ENCODE results near the gene BORCS6. TPM values are rescaled to one million over a fixed set of nuclear protein-coding genes. Genes with fewer than 3 reads are reported as not detected.

Gene BORCS6
- total RNA-seq, 1 donor: 27.7 TPM

- DNase-seq (ENCODE audit: low read depth in 2 of 3, low spot score in 2 of 3): no peak
Measured at GRCh38 chr17:8212312-8213180, 22.6 kb upstream of the BORCS6 start.

GRCh38 chr17:8210761-8211458, 20.9 kb upstream of the BORCS6 start:
- DNase-seq (ENCODE audit: low read depth in 2 of 3, low spot score in 2 of 3): no peak

GRCh38 chr17:8209907-8210760, 20.2 kb upstream of the BORCS6 start, which contains the start of gene AURKB:
AURKB (minus strand) TSS chr17:8210575; CDS start chr17:8210224, 351 bp downstream.
- peak; percentile 78 to 98 (median 94) for DNase-seq (ENCODE audit: low read depth in 2 of 3, low spot score in 2 of 3)

GRCh38 chr17:8206536-8206935, 16.6 kb upstream of the BORCS6 start:
- no peak for DNase-seq (ENCODE audit: low read depth in 2 of 3, low spot score in 2 of 3)

- DNase-seq (ENCODE audit: low read depth in 2 of 3, low spot score in 2 of 3): no peak
Measured at GRCh38 chr17:8204761-8205555, 15.0 kb upstream of the BORCS6 start.

GRCh38 chr17:8192070-8192815, 2.3 kb upstream of the BORCS6 start:
- peak in 2 of 3 donors; percentile 79 to 85 for DNase-seq (ENCODE audit: low read depth in 2 of 3, low spot score in 2 of 3)

GRCh38 chr17:8190506-8190905, 526 bp upstream of the BORCS6 start:
- no peak for DNase-seq (ENCODE audit: low read depth in 2 of 3, low spot score in 2 of 3)

GRCh38 chr17:8189041-8189710, 804 bp downstream of the BORCS6 start:
- no peak for DNase-seq (ENCODE audit: low read depth in 2 of 3, low spot score in 2 of 3)

GRCh38 chr17:8188263-8188839, 1.6 kb downstream of the BORCS6 start:
- DNase-seq (ENCODE audit: low read depth in 2 of 3, low spot score in 2 of 3): no peak

- DNase-seq (ENCODE audit: low read depth in 2 of 3, low spot score in 2 of 3): peak; percentile 81 to 95 (median 88)
Measured at GRCh38 chr17:8187517-8188262, 2.3 kb downstream of the BORCS6 start.

GRCh38 chr17:8186787-8187516, 3.0 kb downstream of the BORCS6 start:
- peak in 2 of 3 donors; percentile 90 to 96 for DNase-seq (ENCODE audit: low read depth in 2 of 3, low spot score in 2 of 3)

GRCh38 chr17:8186446-8186786, 3.6 kb downstream of the BORCS6 start:
- no peak for DNase-seq (ENCODE audit: low read depth in 2 of 3, low spot score in 2 of 3)

GRCh38 chr17:8185582-8186445, 4.2 kb downstream of the BORCS6 start:
- peak; percentile 78 to 87 (median 84) for DNase-seq (ENCODE audit: low read depth in 2 of 3, low spot score in 2 of 3)

- no peak for DNase-seq (ENCODE audit: low read depth in 2 of 3, low spot score in 2 of 3)
Measured at GRCh38 chr17:8176998-8177731, 12.8 kb downstream of the BORCS6 start.

- peak in 2 of 3 donors; percentile 81 to 84 for DNase-seq (ENCODE audit: low read depth in 2 of 3, low spot score in 2 of 3)
Measured at GRCh38 chr17:8176197-8176940, 13.6 kb downstream of the BORCS6 start, which contains the start of gene TMEM107. TMEM107 (minus strand) TSS chr17:8176380; CDS start chr17:8176286, 94 bp downstream.

Measured in hematopoietic multipotent progenitor cell (in vitro differentiated cells).